Naive thymus-derived CD4-positive, alpha-beta T cell (primary cell): ENCODE results near the gene THSD4. TPM values are rescaled to one million over a fixed set of nuclear protein-coding genes. Genes with fewer than 3 reads are reported as not detected.
A peak's percentile ranks its signal among the peaks of the same experiment; 100 is the strongest.

Experiments used
- ATAC-seq: fragments of 150-1000 bp; cut with Tn5 transposase; 2 replicates; pipeline ENCODE4 v1.10.0; 2021; ENCODE audit warnings: mild to moderate bottlenecking, moderate library complexity
- CTCF ChIA-PET: fragments of 350-600 bp; sonication (Branson Sonifier 250); formaldehyde crosslinking; loops from one replicate; lab custom pipeline; 2021; ENCODE audit warnings: antibody characterized with exemption; lab: Charles Lee
- POLR2A ChIA-PET: fragments of 350-600 bp; sonication (Branson Sonifier 250); formaldehyde crosslinking; loops from one replicate; lab custom pipeline; 2021; ENCODE audit warnings: antibody characterized with exemption, inconsistent platforms; lab: Charles Lee
- DNase-seq, 9 donors: peaks; one replicate each; pipeline versions ENCODE4 v3.0.0 to v3.0.0-alpha.2; 2020 to 2022; ENCODE audit warnings: mixed read lengths in 1 of 9
- H3K27ac ChIP-seq: one replicate; pipeline ENCODE4 v1.7.0; 2013; ENCODE audit warnings: mild to moderate bottlenecking, low read depth, low read length, moderate library complexity
- H3K27me3 ChIP-seq, 2 donors: one replicate each; pipeline ENCODE4 v1.7.0; 2013; ENCODE audit warnings: low read length in 2 of 2, mild to moderate bottlenecking in 2 of 2, moderate library complexity in 2 of 2; ENCODE audit not compliant: control insufficient read depth in 2 of 2, insufficient read depth in 2 of 2
- H3K36me3 ChIP-seq, 3 experiments: 1 replicate in 2 of 3; 2 replicates in 1 of 3; pipeline ENCODE4 v1.7.0; 2013; ENCODE audit warnings: low read length in 3 of 3, mild to moderate bottlenecking in 3 of 3, moderate library complexity in 1 of 3; ENCODE audit not compliant: insufficient read depth in 3 of 3, control insufficient read depth in 2 of 3
- H3K4me1 ChIP-seq, 2 donors: one replicate each; pipeline ENCODE4 v1.7.0; 2013; ENCODE audit warnings: low read length in 2 of 2, mild to moderate bottlenecking in 2 of 2, moderate library complexity in 1 of 2; ENCODE audit not compliant: control insufficient read depth in 2 of 2, insufficient read depth in 2 of 2
- H3K4me3 ChIP-seq: 2 replicates; pipeline ENCODE4 v1.7.0; 2013; ENCODE audit warnings: mild to moderate bottlenecking, low read length
- H3K9me3 ChIP-seq, 3 experiments: 1 replicate in 2 of 3; 2 replicates in 1 of 3; pipeline ENCODE4 v1.7.0; 2013; ENCODE audit warnings: low read length in 3 of 3; ENCODE audit not compliant: control insufficient read depth in 2 of 3
- H3K27ac Mint-ChIP-seq, 9 donors: one replicate each; pipeline ENCODE4 v1.8.0; 2020 to 2022; ENCODE audit warnings: mixed read lengths in 9 of 9, mild to moderate bottlenecking in 8 of 9, moderate library complexity in 5 of 9, inconsistent platforms in 2 of 9
- H3K27me3 Mint-ChIP-seq, 5 donors: one replicate each; pipeline ENCODE4 v1.8.0; 2021 to 2022; ENCODE audit warnings: mixed read lengths in 5 of 5, mild to moderate bottlenecking in 1 of 5
- H3K36me3 Mint-ChIP-seq, 5 donors: one replicate each; pipeline ENCODE4 v1.8.0; 2020 to 2022; ENCODE audit warnings: mixed read lengths in 5 of 5, mild to moderate bottlenecking in 3 of 5, inconsistent platforms in 1 of 5
- H3K4me1 Mint-ChIP-seq, 7 donors: one replicate each; pipeline ENCODE4 v1.8.0; 2020 to 2022; ENCODE audit warnings: mixed read lengths in 7 of 7, mild to moderate bottlenecking in 3 of 7, inconsistent platforms in 1 of 7
- H3K4me3 Mint-ChIP-seq, 10 donors: one replicate each; pipeline ENCODE4 v1.8.0; 2020 to 2022; ENCODE audit warnings: mild to moderate bottlenecking in 10 of 10, mixed read lengths in 10 of 10, moderate library complexity in 6 of 10, inconsistent platforms in 2 of 10
- H3K9me3 Mint-ChIP-seq, 11 donors: one replicate each; pipeline ENCODE4 v1.8.0; 2020 to 2022; ENCODE audit warnings: mixed read lengths in 11 of 11, mild to moderate bottlenecking in 4 of 11, inconsistent platforms in 1 of 11, moderate library complexity in 1 of 11
- intact Hi-C, 2 donors: fragments of 100-400 bp; cut with micrococcal nuclease; formaldehyde crosslinking; loops; one replicate each; pipeline ENCODE4 v1.15.1; 2023
- polyA plus RNA-seq, 2 donors: library from polyadenylated mRNA; unstranded; fragments of 300-500 nt; fragmentation: Illumina TruSeq; gene quantifications; one replicate each; pipeline ENCODE4 v1.2.3, GENCODE V29; 2021
- total RNA-seq, 6 experiments: library from RNA in 5 of 6; stranded (reverse) in 5 of 6; gene quantifications; 1 replicate in 5 of 6; 2 replicates in 1 of 6; pipeline ENCODE4 v1.2.3 and lab custom pipeline; 2021 to 2026

THSD4 gene
- total and polyA plus RNA-seq, 7 experiments from 2014 or later: not detected

- Mint-ChIP-seq H3K36me3 (no peaks in the 10 kb centered on the region), H3K27ac (no peak overlapping the region), H3K4me3 (no peak overlapping the region), H3K27me3 (peaks cover 17 to 41% (median 23%) of the 10 kb centered on the region in 5 donors), H3K4me1 (peaks cover 0 to 3% (median 0%) of the 10 kb centered on the region in 7 donors), H3K9me3 (no peaks in the 10 kb centered on the region)
- H3K4me3 ChIP-seq: no peak overlapping the region
- ATAC-seq (no peak), DNase-seq (no peak)
- intact Hi-C loops: no loop called here
- ChIA-PET CTCF (no interaction called here), POLR2A (no interaction called here)
- no peaks in the 10 kb centered on the region for H3K4me1 ChIP-seq
- H3K9me3 ChIP-seq: no peaks in the 10 kb centered on the region
- H3K36me3 ChIP-seq: no peaks in the 10 kb centered on the region
- no peaks in the 10 kb centered on the region for H3K27me3 ChIP-seq
- no peak overlapping the region for H3K27ac ChIP-seq
Measured at GRCh38 chr15:71708051-71708429, 592.8 kb downstream of the THSD4 start.

- H3K4me1 Mint-ChIP-seq: peaks cover 0 to 3% (median 0%) of the 10 kb centered on the region in 7 donors
- ChIA-PET CTCF (no interaction called here), POLR2A (interaction anchor here (0.5 kb wide), 1 partner anchor 26 kb away, joined by 4 read pairs; no protein-coding TSS in a partner anchor)
- Histone ChIP-seq H3K27ac (no peak overlapping the region), H3K4me1 (no peaks in the 10 kb centered on the region), H3K4me3 (no peak overlapping the region), H3K27me3 (no peaks in the 10 kb centered on the region), H3K36me3 (no peaks in the 10 kb centered on the region), H3K9me3 (no peaks in the 10 kb centered on the region)
- H3K27me3 Mint-ChIP-seq: peaks cover 22 to 41% (median 23%) of the 10 kb centered on the region in 5 donors
- intact Hi-C loops: no loop called here
- H3K4me3 Mint-ChIP-seq: no peak overlapping the region
- H3K36me3 Mint-ChIP-seq: no peaks in the 10 kb centered on the region
- H3K9me3 Mint-ChIP-seq: no peaks in the 10 kb centered on the region
- DNase-seq (no peak), ATAC-seq (no peak)
- no peak overlapping the region for H3K27ac Mint-ChIP-seq
Measured at GRCh38 chr15:71708741-71709140, 593.5 kb downstream of the THSD4 start.

- no peak overlapping the region for H3K4me3 Mint-ChIP-seq
- H3K4me1 Mint-ChIP-seq: peaks cover 0 to 3% (median 0%) of the 10 kb centered on the region in 7 donors
- POLR2A ChIA-PET: no interaction called here
- no peaks in the 10 kb centered on the region for H3K4me1 ChIP-seq
- CTCF ChIA-PET: no interaction called here
- H3K27ac Mint-ChIP-seq: no peak overlapping the region
- intact Hi-C loops: no loop called here
- H3K9me3 ChIP-seq: no peaks in the 10 kb centered on the region
- H3K36me3 Mint-ChIP-seq: no peaks in the 10 kb centered on the region
- H3K36me3 ChIP-seq: no peaks in the 10 kb centered on the region
- no peaks in the 10 kb centered on the region for H3K9me3 Mint-ChIP-seq
- H3K27ac ChIP-seq: no peak overlapping the region
- H3K27me3 ChIP-seq: no peaks in the 10 kb centered on the region
- H3K4me3 ChIP-seq: no peak overlapping the region
- no peak for DNase-seq
- ATAC-seq: no peak
- H3K27me3 Mint-ChIP-seq: peaks cover 15 to 35% (median 20%) of the 10 kb centered on the region in 5 donors
Measured at GRCh38 chr15:71709808-71710418, 594.6 kb downstream of the THSD4 start.

- DNase-seq (no peak), ATAC-seq (no peak)
- Histone ChIP-seq H3K4me3 (no peak overlapping the region), H3K9me3 (no peaks in the 10 kb centered on the region), H3K27me3 (no peaks in the 10 kb centered on the region), H3K27ac (no peak overlapping the region), H3K4me1 (no peaks in the 10 kb centered on the region), H3K36me3 (no peaks in the 10 kb centered on the region)
- Mint-ChIP-seq H3K27ac (peak overlapping the region in 1 of 9 donors; percentile 1), H3K36me3 (no peaks in the 10 kb centered on the region), H3K9me3 (no peaks in the 10 kb centered on the region), H3K27me3 (peaks cover 0 to 14% (median 10%) of the 10 kb centered on the region in 5 donors), H3K4me3 (no peak overlapping the region), H3K4me1 (peaks cover 0 to 3% (median 0%) of the 10 kb centered on the region in 7 donors)
- intact Hi-C loops: no loop called here
- POLR2A ChIA-PET: interaction anchor here (0.7 kb wide), 1 partner anchor 20 kb away, joined by 3 read pairs; no protein-coding TSS in a partner anchor
- CTCF ChIA-PET: no interaction called here
Measured at GRCh38 chr15:71712182-71712581, 596.9 kb downstream of the THSD4 start.

- POLR2A ChIA-PET: no interaction called here
- Histone ChIP-seq H3K36me3 (no peaks in the 10 kb centered on the region), H3K27me3 (no peaks in the 10 kb centered on the region), H3K9me3 (no peaks in the 10 kb centered on the region), H3K27ac (no peak overlapping the region), H3K4me3 (no peak overlapping the region), H3K4me1 (no peaks in the 10 kb centered on the region)
- intact Hi-C loops: no loop called here
- peaks cover 0 to 3% (median 0%) of the 10 kb centered on the region in 7 donors for H3K4me1 Mint-ChIP-seq
- peaks cover 0 to 13% (median 12%) of the 10 kb centered on the region in 5 donors for H3K27me3 Mint-ChIP-seq
- DNase-seq (no peak), ATAC-seq (no peak)
- H3K27ac Mint-ChIP-seq: no peak overlapping the region
- peaks cover 0 to 1% (median 0%) of the 10 kb centered on the region in 11 donors for H3K9me3 Mint-ChIP-seq
- H3K36me3 Mint-ChIP-seq: no peaks in the 10 kb centered on the region
- no peak overlapping the region for H3K4me3 Mint-ChIP-seq
- CTCF ChIA-PET: no interaction called here
Measured at GRCh38 chr15:71713191-71713809, 598.0 kb downstream of the THSD4 start.

- peaks cover 0 to 1% (median 0%) of the 10 kb centered on the region in 11 donors for H3K9me3 Mint-ChIP-seq
- peaks cover 3 to 18% (median 13%) of the 10 kb centered on the region in 5 donors for H3K27me3 Mint-ChIP-seq
- Histone ChIP-seq H3K27ac (no peak overlapping the region), H3K4me3 (no peak overlapping the region), H3K27me3 (no peaks in the 10 kb centered on the region), H3K4me1 (no peaks in the 10 kb centered on the region), H3K36me3 (no peaks in the 10 kb centered on the region), H3K9me3 (no peaks in the 10 kb centered on the region)
- POLR2A ChIA-PET: no interaction called here
- no peak overlapping the region for H3K4me3 Mint-ChIP-seq
- peaks cover 0 to 3% (median 0%) of the 10 kb centered on the region in 7 donors for H3K4me1 Mint-ChIP-seq
- no peak for ATAC-seq
- H3K27ac Mint-ChIP-seq: no peak overlapping the region
- no peak for DNase-seq
- intact Hi-C loops: no loop called here
- H3K36me3 Mint-ChIP-seq: no peaks in the 10 kb centered on the region
- CTCF ChIA-PET: no interaction called here
Measured at GRCh38 chr15:71715914-71716313, 600.6 kb downstream of the THSD4 start.
